Muscle of leg (tissue), 11 donors: Measurements from ENCODE around the gene MESD. TPM values are rescaled to one million over a fixed set of nuclear protein-coding genes. Genes with fewer than 3 reads are reported as not detected.

Experiments used
- DNase-seq: peaks from one replicate; pipeline ENCODE4 v3.0.0; 2013
- H3K27ac ChIP-seq: one replicate; pipeline ENCODE4 v1.5.1; 2013; ENCODE audit warnings: mild to moderate bottlenecking, low read length, control low read depth
- H3K27me3 ChIP-seq: one replicate; pipeline ENCODE4 v1.6.1; 2013; ENCODE audit warnings: low read length; ENCODE audit not compliant: control insufficient read depth, insufficient read depth
- H3K36me3 ChIP-seq: one replicate; pipeline ENCODE4 v1.6.1; 2013; ENCODE audit warnings: low read length; ENCODE audit not compliant: control insufficient read depth, insufficient read depth
- H3K4me1 ChIP-seq: one replicate; pipeline ENCODE4 v1.6.1; 2013; ENCODE audit warnings: low read length; ENCODE audit not compliant: control insufficient read depth, insufficient read depth
- H3K4me3 ChIP-seq: one replicate; pipeline ENCODE4 v1.5.1; 2013; ENCODE audit warnings: low read length, control low read depth
- H3K9me3 ChIP-seq: replicated peaks from 2 replicates; pipeline ENCODE4 v1.6.1; 2013; ENCODE audit warnings: low read depth, low read length; ENCODE audit not compliant: control insufficient read depth
- WGBS: methylation state at CpG from one replicate; pipeline ENCODE4 v1.1.5; 2013; ENCODE audit warnings: missing lambda C conversion rate; ENCODE audit not compliant: insufficient coverage; 5-methylcytosine and 5-hydroxymethylcytosine counted together
- polyA plus RNA-seq, 8 donors: library from polyadenylated mRNA; unstranded; fragments of 120-200 nt; gene quantifications; one replicate each; pipeline versions ENCODE4 v1.2.1 to v1.2.3, GENCODE V29; 2013; ENCODE audit warnings: inconsistent platforms in 1 of 8, low replicate concordance in 1 of 8; ENCODE audit not compliant: insufficient read length in 8 of 8, insufficient read depth in 1 of 8
- total RNA-seq: library from RNA; stranded (reverse); fragments of 120-200 nt; gene quantifications from one replicate; pipeline ENCODE4 v1.2.4, GENCODE V29; 2013

Gene MESD
- total and polyA plus RNA-seq, 9 donors: 18.0 to 26.7 (median 22.3) TPM

GRCh38 chr15:80979538-80980200 is 9.9 kb downstream of the MESD start:
- DNase-seq: no peak
- no peak overlapping the region for H3K4me3 ChIP-seq
- no peak overlapping the region for H3K27ac ChIP-seq
- H3K27me3 ChIP-seq: no peaks in the 10 kb centered on the region
- H3K4me1 ChIP-seq: peaks cover 12% of the 10 kb centered on the region
- H3K9me3 ChIP-seq: no peaks in the 10 kb centered on the region
- 77% methylated on average over 4 of the region's 8 CpGs for WGBS
- H3K36me3 ChIP-seq: peaks cover 31% of the 10 kb centered on the region

- H3K4me3 ChIP-seq: no peak overlapping the region
- no peak overlapping the region for H3K27ac ChIP-seq
- peaks cover 31% of the 10 kb centered on the region for H3K36me3 ChIP-seq
- 84% methylated on average over 6 of the region's 7 CpGs for WGBS
- peaks cover 12% of the 10 kb centered on the region for H3K4me1 ChIP-seq
- no peak for DNase-seq
- H3K27me3 ChIP-seq: no peaks in the 10 kb centered on the region
- no peaks in the 10 kb centered on the region for H3K9me3 ChIP-seq
These were observed 10.8 kb downstream of the MESD start for GRCh38 chr15:80978685-80979329.

GRCh38 chr15:80977627-80978036 is 12.0 kb downstream of the MESD start:
- Histone ChIP-seq H3K27me3 (no peaks in the 10 kb centered on the region), H3K9me3 (no peaks in the 10 kb centered on the region), H3K4me1 (peaks cover 12% of the 10 kb centered on the region), H3K4me3 (no peak overlapping the region), H3K36me3 (peaks cover 31% of the 10 kb centered on the region), H3K27ac (no peak overlapping the region)
- peak; percentile 75 for DNase-seq
- 10% methylated on average over 3 of the region's 7 CpGs for WGBS

GRCh38 chr15:80976851-80977250 is 12.8 kb downstream of the MESD start:
- Histone ChIP-seq H3K27me3 (no peaks in the 10 kb centered on the region), H3K9me3 (no peaks in the 10 kb centered on the region), H3K4me1 (peaks cover 12% of the 10 kb centered on the region), H3K27ac (no peak overlapping the region), H3K36me3 (peaks cover 29% of the 10 kb centered on the region), H3K4me3 (no peak overlapping the region)
- no peak for DNase-seq
- WGBS: 89% methylated on average over 4 of the region's 4 CpGs

GRCh38 chr15:80974914-80975313 is 14.7 kb downstream of the MESD start:
- Histone ChIP-seq H3K36me3 (peaks cover 33% of the 10 kb centered on the region), H3K27ac (no peak overlapping the region), H3K9me3 (no peaks in the 10 kb centered on the region), H3K27me3 (no peaks in the 10 kb centered on the region), H3K4me1 (peaks cover 12% of the 10 kb centered on the region), H3K4me3 (no peak overlapping the region)
- no peak for DNase-seq
- WGBS: no CpG with 5 or more reads among the region's 4 CpGs

- no CpG with 5 or more reads among the region's 3 CpGs for WGBS
- H3K36me3 ChIP-seq: peaks cover 18% of the 10 kb centered on the region
- peaks cover 18% of the 10 kb centered on the region for H3K4me1 ChIP-seq
- H3K27ac ChIP-seq: no peak overlapping the region
- no peak for DNase-seq
- no peaks in the 10 kb centered on the region for H3K27me3 ChIP-seq
- no peaks in the 10 kb centered on the region for H3K9me3 ChIP-seq
- no peak overlapping the region for H3K4me3 ChIP-seq
These were observed 17.3 kb downstream of the MESD start for GRCh38 chr15:80972276-80972675.

- H3K27me3 ChIP-seq: no peaks in the 10 kb centered on the region
- no peak for DNase-seq
- H3K9me3 ChIP-seq: no peaks in the 10 kb centered on the region
- 77% methylated on average over 2 of the region's 2 CpGs for WGBS
- peaks cover 14% of the 10 kb centered on the region for H3K36me3 ChIP-seq
- no peak overlapping the region for H3K4me3 ChIP-seq
- no peak overlapping the region for H3K27ac ChIP-seq
- peaks cover 17% of the 10 kb centered on the region for H3K4me1 ChIP-seq
These were observed 18.5 kb downstream of the MESD start for GRCh38 chr15:80971143-80971542.

DNA sequence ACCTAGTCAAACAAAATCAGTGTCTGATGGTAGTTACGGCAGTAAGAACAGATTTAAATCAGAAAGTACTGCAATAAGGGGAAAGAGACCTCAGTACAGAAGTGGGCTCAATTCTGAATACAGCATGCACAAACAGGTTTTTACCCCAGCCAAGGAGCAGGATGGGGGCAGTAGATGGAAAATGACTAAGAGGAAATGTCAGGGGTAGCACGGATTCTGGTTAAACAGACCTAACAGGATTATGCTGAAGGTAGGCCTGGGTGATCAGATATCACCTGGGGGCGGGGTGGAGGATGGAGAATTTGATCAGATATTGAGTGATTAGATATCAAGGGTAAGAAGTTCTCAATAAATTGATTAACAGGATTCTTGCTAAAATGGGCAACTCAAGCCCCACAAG is 19.0 kb downstream of the MESD start:
- Histone ChIP-seq H3K27me3 (no peaks in the 10 kb centered on the region), H3K4me1 (peaks cover 17% of the 10 kb centered on the region), H3K9me3 (no peaks in the 10 kb centered on the region), H3K36me3 (peaks cover 14% of the 10 kb centered on the region), H3K27ac (no peak overlapping the region), H3K4me3 (no peak overlapping the region)
- DNase-seq: no peak
- 50% methylated on average over 1 of the region's 3 CpGs for WGBS

DNA sequence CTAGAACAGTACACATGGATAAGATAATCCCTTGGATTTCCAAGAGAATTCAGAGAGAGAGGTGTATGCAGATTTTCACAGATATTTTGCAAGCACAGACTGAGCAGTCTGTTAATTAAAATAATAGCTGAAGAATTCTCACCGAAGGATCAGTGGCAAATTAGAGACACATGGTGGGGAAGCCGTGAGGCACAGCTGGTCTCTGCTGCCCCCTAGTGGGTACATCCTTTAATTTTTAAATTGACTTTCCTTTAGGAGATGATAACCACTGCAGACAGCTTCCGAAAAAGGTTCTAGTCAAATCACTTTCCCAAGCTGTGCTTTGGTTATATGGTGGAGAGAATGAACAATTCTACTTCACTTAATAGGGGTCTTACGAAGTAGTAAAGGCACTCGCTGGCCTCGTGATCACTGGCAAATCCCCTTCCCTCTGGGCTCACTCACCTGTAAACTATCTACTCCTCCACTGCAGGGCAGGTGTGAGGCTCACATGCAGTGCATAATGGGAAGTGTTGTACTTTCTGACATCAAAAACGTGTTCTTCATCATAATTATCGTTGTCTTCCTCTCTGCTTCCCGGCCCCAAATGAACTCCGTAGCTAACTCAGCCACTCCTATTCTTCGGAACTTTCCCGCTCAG is 19.5 kb downstream of the MESD start:
- DNase-seq: peak; percentile 74
- WGBS: 0% methylated on average over 1 of the region's 12 CpGs
- H3K4me3 ChIP-seq: no peak overlapping the region
- H3K9me3 ChIP-seq: no peaks in the 10 kb centered on the region
- no peak overlapping the region for H3K27ac ChIP-seq
- H3K36me3 ChIP-seq: peaks cover 14% of the 10 kb centered on the region
- peaks cover 17% of the 10 kb centered on the region for H3K4me1 ChIP-seq
- no peaks in the 10 kb centered on the region for H3K27me3 ChIP-seq

DNA sequence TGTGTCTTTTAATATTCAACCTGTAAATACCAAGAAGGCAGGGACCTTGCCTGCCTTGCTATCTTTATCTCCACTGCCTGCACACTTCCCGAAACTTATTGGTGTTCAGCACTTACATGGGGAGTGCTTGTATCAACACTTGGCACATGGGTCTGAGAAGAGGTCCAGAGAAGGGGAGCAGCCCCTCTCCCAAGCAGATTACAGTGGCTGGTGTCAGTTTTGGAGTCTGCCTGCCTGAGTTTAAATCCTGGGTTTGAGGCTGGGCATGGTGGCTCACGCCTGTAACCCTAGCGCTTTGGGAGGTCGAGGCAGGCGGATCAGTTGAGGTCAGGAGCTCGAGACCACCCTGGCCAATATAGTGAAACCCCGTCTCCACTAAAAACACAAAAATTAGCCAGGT is 20.3 kb downstream of the MESD start:
- DNase-seq: no peak
- Histone ChIP-seq H3K27me3 (no peaks in the 10 kb centered on the region), H3K4me3 (no peak overlapping the region), H3K4me1 (peaks cover 17% of the 10 kb centered on the region), H3K9me3 (no peaks in the 10 kb centered on the region), H3K36me3 (peaks cover 14% of the 10 kb centered on the region), H3K27ac (no peak overlapping the region)
- 93% methylated on average over 6 of the region's 7 CpGs for WGBS
